HEK293 (cell line): Measurements from ENCODE around the gene PTPRK.
A peak's percentile ranks its signal among the peaks of the same experiment; 100 is the strongest.

Source experiments
- CTCF ChIA-PET: fragments of 350-600 bp; formaldehyde crosslinking; extraction: SDS; loops from one replicate; lab custom pipeline; 2021; ENCODE audit warnings: antibody characterized with exemption; lab: Yijun Ruan, JAX
- POLR2A ChIA-PET: fragments of 300-600 bp; formaldehyde crosslinking; extraction: SDS; loops from one replicate; lab custom pipeline; 2020; ENCODE audit warnings: antibody characterized with exemption, inconsistent platforms; lab: Yijun Ruan, JAX
- H3K27ac ChIP-seq: fragments of 200-500 bp; sonication (Bioruptor generic); 2 replicates; pipeline ENCODE4 v1.5.1; 2014; ENCODE audit warnings: low read depth, low read length, control low read depth, inconsistent platforms; ENCODE audit errors: extremely low read depth
- H3K36me3 ChIP-seq, 2 experiments: fragments of 200-500 bp in 1 of 2; sonication (Bioruptor generic) in 1 of 2; 1 replicate in 1 of 2; 2 replicates in 1 of 2; pipeline ENCODE4 v1.5.1; 2014 to 2017; ENCODE audit warnings: inconsistent platforms in 2 of 2, low read length in 2 of 2; ENCODE audit not compliant: control insufficient read depth in 2 of 2, insufficient read depth in 1 of 2
- H3K4me1 ChIP-seq: fragments of 200-500 bp; sonication (Bioruptor generic); 2 replicates; pipeline ENCODE4 v1.5.1; 2014; ENCODE audit warnings: mild to moderate bottlenecking, low read length, inconsistent platforms; ENCODE audit not compliant: control insufficient read depth, insufficient read depth
- H3K4me3 ChIP-seq: 2 replicates; pipeline ENCODE4 v1.5.1; 2011; ENCODE audit warnings: low read depth, mild to moderate bottlenecking, control low read depth, low read length, moderate library complexity
- H3K9me3 ChIP-seq: fragments of 200-500 bp; sonication (Bioruptor generic); 2 replicates; pipeline ENCODE4 v1.5.1; 2014; ENCODE audit warnings: low read depth, low read length, inconsistent platforms; ENCODE audit not compliant: control insufficient read depth, insufficient read depth
- EGR2 ChIP-seq: fragments of 450-650 bp; formaldehyde crosslinking; IDR thresholded peaks from 2 replicates; pipeline ENCODE4 v1.5.1; 2016; ENCODE audit warnings: low read depth, missing biosample characterization, missing genetic modification characterization
- KLF8 ChIP-seq: fragments of 450-650 bp; formaldehyde crosslinking; IDR thresholded peaks from 2 replicates; pipeline ENCODE4 v1.5.1; 2016; ENCODE audit warnings: missing biosample characterization, missing genetic modification characterization
- PRDM6 ChIP-seq: fragments of 450-650 bp; formaldehyde crosslinking; IDR thresholded peaks from 2 replicates; pipeline ENCODE4 v1.5.1; 2017; ENCODE audit warnings: missing biosample characterization, missing genetic modification characterization
- SALL2 ChIP-seq: fragments of 450-650 bp; formaldehyde crosslinking; IDR thresholded peaks from 2 replicates; pipeline ENCODE4 v1.5.0; 2017; ENCODE audit warnings: missing biosample characterization, mild to moderate bottlenecking, missing genetic modification characterization, borderline replicate concordance
- ZEB2 ChIP-seq: fragments of 450-650 bp; formaldehyde crosslinking; IDR thresholded peaks from 2 replicates; pipeline ENCODE4 v1.5.1; 2016; ENCODE audit warnings: missing biosample characterization, missing genetic modification characterization
- ZFHX2 ChIP-seq: fragments of 450-650 bp; formaldehyde crosslinking; conservative IDR thresholded peaks from 2 replicates; pipeline ENCODE4 v1.5.1; 2016; ENCODE audit warnings: missing biosample characterization, missing genetic modification characterization
- ZFP69B ChIP-seq: fragments of 450-650 bp; formaldehyde crosslinking; IDR thresholded peaks from 2 replicates; pipeline ENCODE4 v1.5.1; 2016; ENCODE audit warnings: missing biosample characterization, missing genetic modification characterization
- ZIC2 ChIP-seq: fragments of 450-650 bp; formaldehyde crosslinking; IDR thresholded peaks from 2 replicates; pipeline ENCODE4 v1.5.1; 2016; ENCODE audit warnings: missing biosample characterization, missing genetic modification characterization
- ZNF121 ChIP-seq: fragments of 450-650 bp; formaldehyde crosslinking; IDR thresholded peaks from 2 replicates; pipeline ENCODE4 v1.5.1; 2016; ENCODE audit warnings: missing biosample characterization, missing genetic modification characterization
- ZNF174 ChIP-seq: fragments of 450-650 bp; formaldehyde crosslinking; IDR thresholded peaks from 2 replicates; pipeline ENCODE4 v1.5.0; 2017; ENCODE audit warnings: missing biosample characterization, mild to moderate bottlenecking, missing genetic modification characterization
- ZNF221 ChIP-seq: fragments of 450-650 bp; formaldehyde crosslinking; IDR thresholded peaks from 2 replicates; pipeline ENCODE4 v1.5.1; 2017; ENCODE audit warnings: missing biosample characterization, missing genetic modification characterization, borderline replicate concordance
- ZNF239 ChIP-seq: fragments of 450-650 bp; formaldehyde crosslinking; IDR thresholded peaks from 2 replicates; pipeline ENCODE4 v1.5.1; 2016; ENCODE audit warnings: missing biosample characterization, missing genetic modification characterization
- ZNF274 ChIP-seq, 2 experiments: fragments of 200-500 bp in 1 of 2; fragments of 450-650 bp in 1 of 2; sonication (Bioruptor generic) in 1 of 2; formaldehyde crosslinking in 1 of 2; IDR thresholded peaks; 2 replicates each; pipeline versions ENCODE4 v1.5.1 to v1.6.1; 2014 to 2016; ENCODE audit warnings: borderline replicate concordance in 1 of 2, inconsistent platforms in 1 of 2, low read length in 1 of 2, missing biosample characterization in 1 of 2, missing genetic modification characterization in 1 of 2
- ZNF514 ChIP-seq: fragments of 450-650 bp; formaldehyde crosslinking; IDR thresholded peaks from 2 replicates; pipeline ENCODE4 v1.5.1; 2016; ENCODE audit warnings: missing biosample characterization, missing genetic modification characterization
- ZNF768 ChIP-seq: fragments of 450-650 bp; formaldehyde crosslinking; IDR thresholded peaks from 2 replicates; pipeline ENCODE4 v1.5.1; 2018; ENCODE audit warnings: missing biosample characterization, mild to moderate bottlenecking, missing genetic modification characterization
- TF ChIP-seq, protein P1 (sequence below): fragments of 450-650 bp; formaldehyde crosslinking; IDR thresholded peaks from 2 replicates; pipeline ENCODE4 v1.5.1; 2016; ENCODE audit warnings: missing biosample characterization, missing genetic modification characterization
- TF ChIP-seq, protein P2 (sequence below): fragments of 450-650 bp; formaldehyde crosslinking; IDR thresholded peaks from 2 replicates; pipeline ENCODE4 v1.5.1; 2016; ENCODE audit warnings: missing biosample characterization, missing genetic modification characterization
- TF ChIP-seq, protein P3 (sequence below): sonication (generic); formaldehyde crosslinking; IDR thresholded peaks from 2 replicates; pipeline ENCODE4 v1.8.1; 2022; ENCODE audit warnings: mild to moderate bottlenecking, moderate library complexity, missing genetic modification reagents

PTPRK gene

GRCh38 chr6:128403618-128404444, 116.6 kb downstream of the PTPRK start (continued):
- TF ChIP-seq ZNF239 (tag by site-specific recombination), result no peak
- no peak for TF ChIP-seq ZNF768
- TF ChIP-seq, all 188 proteins: peak for 0

GRCh38 chr6:128400875-128401274, 119.5 kb downstream of the PTPRK start:
- Histone ChIP-seq H3K9me3 (no peaks in the 10 kb centered on the region), H3K36me3 (no peaks in the 10 kb centered on the region), H3K27ac (no peak overlapping the region), H3K4me3 (no peak overlapping the region)
- POLR2A ChIA-PET, result interaction anchor here (0.6 kb wide), 1 partner anchor 119 kb away, joined by 3 read pairs; the partner anchor contains the start of gene PTPRK
- CTCF ChIA-PET, result interaction anchor here (1.4 to 1.8 kb wide), 2 partner anchors 24 to 116 kb away, joined by 3 to 4 read pairs; no protein-coding TSS in a partner anchor
- TF ChIP-seq PRDM6 (tag by site-specific recombination), result 0 out of 2 replicates have a peak, but pooled peaks have one; percentile 15
- TF ChIP-seq, protein P1, sequence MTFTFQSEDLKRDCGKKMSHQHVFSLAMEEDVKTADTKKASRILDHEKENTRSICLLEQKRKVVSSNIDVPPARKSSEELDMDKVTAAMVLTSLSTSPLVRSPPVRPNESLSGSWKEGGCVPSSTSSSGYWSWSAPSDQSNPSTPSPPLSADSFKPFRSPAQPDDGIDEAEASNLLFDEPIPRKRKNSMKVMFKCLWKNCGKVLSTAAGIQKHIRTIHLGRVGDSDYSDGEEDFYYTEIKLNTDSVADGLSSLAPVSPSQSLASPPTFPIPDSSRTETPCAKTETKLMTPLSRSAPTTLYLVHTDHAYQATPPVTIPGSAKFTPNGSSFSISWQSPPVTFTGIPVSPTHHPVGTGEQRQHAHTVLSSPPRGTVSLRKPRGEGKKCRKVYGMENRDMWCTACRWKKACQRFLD, result no peak
- no peak for TF ChIP-seq SALL2 (tag by site-specific recombination)
- TF ChIP-seq ZEB2, result no peak
- TF ChIP-seq KLF8 (tag by site-specific recombination), result no peak
- no peak for TF ChIP-seq ZNF274 (IDR thresholded peaks at IDR 0.05; ENCODE audit: low read length)
- TF ChIP-seq ZNF274 (tag by site-specific recombination; IDR thresholded peaks at IDR 0.05; ENCODE audit: borderline replicate concordance), result no peak
- no peak for TF ChIP-seq EGR2 (tag by site-specific recombination)
- TF ChIP-seq, all 188 proteins: peak for 1
- 0 out of 2 replicates have a peak, but pooled peaks cover 3% of the 10 kb centered on the region for H3K4me1 ChIP-seq

DNA sequence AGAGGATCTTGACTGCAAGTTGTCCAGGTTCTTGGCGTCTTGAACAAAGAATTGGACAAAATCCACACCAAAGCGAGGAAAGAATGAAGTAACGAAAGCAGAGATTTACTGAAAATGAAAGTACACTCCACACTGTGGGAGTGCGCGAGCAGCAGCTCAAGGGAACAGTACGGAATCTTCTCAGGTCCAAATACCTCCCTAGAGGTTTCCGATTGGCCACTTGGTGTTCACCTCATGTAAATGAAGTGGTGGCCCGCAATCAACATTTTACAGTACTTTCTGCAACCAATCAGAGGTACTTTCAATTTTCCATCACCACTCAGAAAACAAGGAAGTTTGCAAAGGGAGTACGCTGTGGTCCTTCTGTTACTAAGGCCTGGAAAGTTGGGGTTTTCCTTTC, 122.4 kb downstream of the PTPRK start:
- Histone ChIP-seq H3K9me3 (no peaks in the 10 kb centered on the region), H3K4me1 (no peaks in the 10 kb centered on the region), H3K36me3 (no peaks in the 10 kb centered on the region), H3K4me3 (no peak overlapping the region)
- POLR2A ChIA-PET, result no interaction called here
- CTCF ChIA-PET, result no interaction called here
- TF ChIP-seq, protein P2, sequence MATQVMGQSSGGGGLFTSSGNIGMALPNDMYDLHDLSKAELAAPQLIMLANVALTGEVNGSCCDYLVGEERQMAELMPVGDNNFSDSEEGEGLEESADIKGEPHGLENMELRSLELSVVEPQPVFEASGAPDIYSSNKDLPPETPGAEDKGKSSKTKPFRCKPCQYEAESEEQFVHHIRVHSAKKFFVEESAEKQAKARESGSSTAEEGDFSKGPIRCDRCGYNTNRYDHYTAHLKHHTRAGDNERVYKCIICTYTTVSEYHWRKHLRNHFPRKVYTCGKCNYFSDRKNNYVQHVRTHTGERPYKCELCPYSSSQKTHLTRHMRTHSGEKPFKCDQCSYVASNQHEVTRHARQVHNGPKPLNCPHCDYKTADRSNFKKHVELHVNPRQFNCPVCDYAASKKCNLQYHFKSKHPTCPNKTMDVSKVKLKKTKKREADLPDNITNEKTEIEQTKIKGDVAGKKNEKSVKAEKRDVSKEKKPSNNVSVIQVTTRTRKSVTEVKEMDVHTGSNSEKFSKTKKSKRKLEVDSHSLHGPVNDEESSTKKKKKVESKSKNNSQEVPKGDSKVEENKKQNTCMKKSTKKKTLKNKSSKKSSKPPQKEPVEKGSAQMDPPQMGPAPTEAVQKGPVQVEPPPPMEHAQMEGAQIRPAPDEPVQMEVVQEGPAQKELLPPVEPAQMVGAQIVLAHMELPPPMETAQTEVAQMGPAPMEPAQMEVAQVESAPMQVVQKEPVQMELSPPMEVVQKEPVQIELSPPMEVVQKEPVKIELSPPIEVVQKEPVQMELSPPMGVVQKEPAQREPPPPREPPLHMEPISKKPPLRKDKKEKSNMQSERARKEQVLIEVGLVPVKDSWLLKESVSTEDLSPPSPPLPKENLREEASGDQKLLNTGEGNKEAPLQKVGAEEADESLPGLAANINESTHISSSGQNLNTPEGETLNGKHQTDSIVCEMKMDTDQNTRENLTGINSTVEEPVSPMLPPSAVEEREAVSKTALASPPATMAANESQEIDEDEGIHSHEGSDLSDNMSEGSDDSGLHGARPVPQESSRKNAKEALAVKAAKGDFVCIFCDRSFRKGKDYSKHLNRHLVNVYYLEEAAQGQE (tag by site-specific recombination), result no peak
- no peak for TF ChIP-seq ZNF121 (tag by site-specific recombination)
- no peak for TF ChIP-seq ZIC2 (tag by site-specific recombination)
- TF ChIP-seq ZFP69B (tag by site-specific recombination), result no peak
- no peak for TF ChIP-seq EGR2 (tag by site-specific recombination)
- TF ChIP-seq ZNF174, result no peak
- TF ChIP-seq, protein P3, sequence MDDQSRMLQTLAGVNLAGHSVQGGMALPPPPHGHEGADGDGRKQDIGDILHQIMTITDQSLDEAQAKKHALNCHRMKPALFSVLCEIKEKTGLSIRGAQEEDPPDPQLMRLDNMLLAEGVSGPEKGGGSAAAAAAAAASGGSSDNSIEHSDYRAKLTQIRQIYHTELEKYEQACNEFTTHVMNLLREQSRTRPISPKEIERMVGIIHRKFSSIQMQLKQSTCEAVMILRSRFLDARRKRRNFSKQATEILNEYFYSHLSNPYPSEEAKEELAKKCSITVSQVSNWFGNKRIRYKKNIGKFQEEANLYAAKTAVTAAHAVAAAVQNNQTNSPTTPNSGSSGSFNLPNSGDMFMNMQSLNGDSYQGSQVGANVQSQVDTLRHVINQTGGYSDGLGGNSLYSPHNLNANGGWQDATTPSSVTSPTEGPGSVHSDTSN (CRISPR knock-in tag), result no peak
- TF ChIP-seq ZFHX2, result no peak
- no peak for TF ChIP-seq SALL2 (tag by site-specific recombination)
- TF ChIP-seq ZNF221 (tag by site-specific recombination), result no peak
- TF ChIP-seq ZNF514, result no peak
- no peak for TF ChIP-seq KLF8 (tag by site-specific recombination)
- TF ChIP-seq, all 188 proteins: peak for 0
- no peak overlapping the region for H3K27ac ChIP-seq
